Measurements from ENCODE around the gene SLCO4C1.
A peak's percentile ranks its signal among the peaks of the same experiment; 100 is the strongest.

The SLCO4C1 gene

DNA sequence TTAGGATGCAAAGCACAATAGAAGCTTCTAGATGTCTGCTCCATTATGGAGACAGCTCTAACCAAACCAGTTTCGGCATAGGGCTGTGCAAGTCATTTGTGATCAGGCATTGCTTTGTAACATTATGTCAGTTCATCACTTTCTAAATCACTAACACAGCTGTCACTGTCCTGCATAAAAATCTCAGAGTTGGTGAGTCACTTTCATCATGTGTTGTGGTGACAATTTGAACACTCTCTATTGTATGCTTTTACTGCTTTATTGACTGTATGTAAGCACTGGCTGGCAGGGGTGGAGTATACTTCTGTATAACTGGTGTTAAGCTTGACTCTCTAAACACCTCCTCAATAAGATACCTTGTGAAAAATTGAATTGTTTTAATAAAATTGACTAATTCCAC lies 77.9 kb downstream of the SLCO4C1 start:
- DNase-seq (ENCODE audit: low read depth) = no peak
- H3K4me3 ChIP-seq (ENCODE audit: low read depth, low read length) = no peak overlapping the region
- TF ChIP-seq, protein P1, sequence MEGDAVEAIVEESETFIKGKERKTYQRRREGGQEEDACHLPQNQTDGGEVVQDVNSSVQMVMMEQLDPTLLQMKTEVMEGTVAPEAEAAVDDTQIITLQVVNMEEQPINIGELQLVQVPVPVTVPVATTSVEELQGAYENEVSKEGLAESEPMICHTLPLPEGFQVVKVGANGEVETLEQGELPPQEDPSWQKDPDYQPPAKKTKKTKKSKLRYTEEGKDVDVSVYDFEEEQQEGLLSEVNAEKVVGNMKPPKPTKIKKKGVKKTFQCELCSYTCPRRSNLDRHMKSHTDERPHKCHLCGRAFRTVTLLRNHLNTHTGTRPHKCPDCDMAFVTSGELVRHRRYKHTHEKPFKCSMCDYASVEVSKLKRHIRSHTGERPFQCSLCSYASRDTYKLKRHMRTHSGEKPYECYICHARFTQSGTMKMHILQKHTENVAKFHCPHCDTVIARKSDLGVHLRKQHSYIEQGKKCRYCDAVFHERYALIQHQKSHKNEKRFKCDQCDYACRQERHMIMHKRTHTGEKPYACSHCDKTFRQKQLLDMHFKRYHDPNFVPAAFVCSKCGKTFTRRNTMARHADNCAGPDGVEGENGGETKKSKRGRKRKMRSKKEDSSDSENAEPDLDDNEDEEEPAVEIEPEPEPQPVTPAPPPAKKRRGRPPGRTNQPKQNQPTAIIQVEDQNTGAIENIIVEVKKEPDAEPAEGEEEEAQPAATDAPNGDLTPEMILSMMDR (IDR thresholded peaks at IDR 0.05; ENCODE audit: control insufficient read depth, extremely low read depth, insufficient read depth) = no peak

DNA sequence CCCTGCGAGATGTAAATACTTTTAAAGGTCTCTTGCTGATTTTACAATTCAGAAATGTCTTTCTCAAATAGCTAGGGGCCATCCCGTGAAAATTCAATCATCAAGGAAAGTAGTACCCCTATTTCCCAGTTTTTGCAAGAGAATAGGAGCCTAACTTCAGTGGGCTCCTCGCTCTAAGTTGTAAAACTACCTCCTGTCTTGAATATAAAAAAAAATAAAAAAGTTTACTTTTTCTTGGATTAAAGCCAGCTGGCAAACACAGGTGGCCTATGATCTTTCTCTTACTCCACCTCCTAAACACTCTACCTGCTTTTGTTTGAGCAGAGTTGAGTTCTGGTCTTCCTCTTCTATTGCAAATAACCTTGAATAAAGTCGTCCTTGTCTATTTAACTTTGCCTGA lies 79.4 kb downstream of the SLCO4C1 start:
- H3K4me3 ChIP-seq (ENCODE audit: low read depth, low read length) = no peak overlapping the region
- TF ChIP-seq, protein P1 (IDR thresholded peaks at IDR 0.05; ENCODE audit: control insufficient read depth, extremely low read depth, insufficient read depth) = no peak
- peak; percentile 28 for DNase-seq (ENCODE audit: low read depth)

DNA sequence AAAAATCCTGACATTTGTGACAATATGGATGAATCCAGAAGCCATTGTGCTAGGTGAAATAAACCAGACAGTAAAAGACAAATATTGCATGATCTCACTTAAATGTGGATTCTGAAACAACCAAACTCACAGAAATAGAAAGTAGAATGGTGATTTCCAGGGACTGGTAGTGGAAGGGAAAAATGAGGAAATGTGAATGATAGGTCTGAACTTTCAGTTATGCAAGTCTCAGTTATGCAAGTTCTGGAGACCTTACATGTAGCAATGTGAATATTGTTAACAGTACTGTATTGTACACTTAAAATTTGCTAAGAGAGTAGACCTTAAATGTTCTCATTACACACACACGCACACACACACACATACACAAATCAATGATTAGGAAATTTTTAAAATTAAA lies 84.9 kb downstream of the SLCO4C1 start:
- TF ChIP-seq, protein P1 (IDR thresholded peaks at IDR 0.05; ENCODE audit: control insufficient read depth, extremely low read depth, insufficient read depth) = no peak
- no peak overlapping the region for H3K4me3 ChIP-seq (ENCODE audit: low read depth, low read length)
- DNase-seq (ENCODE audit: low read depth) = no peak

DNA sequence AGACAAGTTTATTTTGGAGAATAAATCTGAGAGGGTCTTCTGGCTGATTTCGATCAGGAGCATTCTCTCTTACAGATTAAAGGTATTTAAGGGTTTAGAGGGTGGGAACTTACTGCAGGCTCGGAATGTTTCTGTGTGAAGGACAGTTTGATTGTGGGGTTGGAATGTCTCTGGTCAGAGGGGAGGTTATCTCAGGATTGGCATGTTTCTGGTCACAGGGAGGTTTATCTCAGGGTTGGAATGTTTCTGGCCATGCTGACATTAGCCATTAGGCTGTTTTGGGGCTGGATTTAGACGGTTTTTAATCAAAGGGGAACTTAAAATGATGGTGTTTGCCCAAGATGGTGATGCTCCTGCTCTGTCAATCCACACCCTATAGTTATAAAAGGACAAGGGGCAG lies 95.2 kb downstream of the SLCO4C1 start:
- no peak for DNase-seq (ENCODE audit: low read depth)
- TF ChIP-seq, protein P1 (IDR thresholded peaks at IDR 0.05; ENCODE audit: control insufficient read depth, extremely low read depth, insufficient read depth) = no peak
- H3K4me3 ChIP-seq (ENCODE audit: low read depth, low read length) = no peak overlapping the region

DNA sequence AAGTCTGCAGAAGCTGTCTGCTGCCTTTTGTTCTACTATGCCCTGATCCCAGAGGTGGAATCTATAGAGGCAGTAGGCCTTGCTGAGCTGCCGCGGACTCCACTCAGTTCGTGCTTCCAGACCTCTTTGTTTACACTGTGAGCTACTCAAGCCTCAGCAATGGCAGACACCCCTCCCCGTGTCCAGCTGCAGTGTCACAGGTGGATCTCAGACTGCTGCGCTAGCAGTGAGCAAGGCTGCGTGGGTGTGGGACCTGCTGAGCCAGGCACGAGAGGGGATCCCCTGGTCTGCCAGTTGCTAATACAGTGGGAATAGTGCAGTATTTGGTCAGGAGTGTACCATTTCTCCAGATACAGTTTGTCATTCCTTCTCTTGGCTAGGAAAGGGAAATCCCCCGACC lies 99.6 kb downstream of the SLCO4C1 start:
- H3K4me3 ChIP-seq (ENCODE audit: low read depth, low read length) = no peak overlapping the region
- no peak for DNase-seq (ENCODE audit: low read depth)
- TF ChIP-seq, protein P1 (IDR thresholded peaks at IDR 0.05; ENCODE audit: control insufficient read depth, extremely low read depth, insufficient read depth) = no peak

All from LNCaP clone FGC (cell line).